ENCODE data around the gene BABAM1. TPM values are rescaled to one million over a fixed set of nuclear protein-coding genes. Genes with fewer than 3 reads are reported as not detected.

BABAM1 gene
- total and polyA plus RNA-seq, 9 of the 15 experiments (the other 6 are each of a cell fraction or from before 2014, with no cell fraction given) = 14.7 to 160 (median 113) TPM

DNA sequence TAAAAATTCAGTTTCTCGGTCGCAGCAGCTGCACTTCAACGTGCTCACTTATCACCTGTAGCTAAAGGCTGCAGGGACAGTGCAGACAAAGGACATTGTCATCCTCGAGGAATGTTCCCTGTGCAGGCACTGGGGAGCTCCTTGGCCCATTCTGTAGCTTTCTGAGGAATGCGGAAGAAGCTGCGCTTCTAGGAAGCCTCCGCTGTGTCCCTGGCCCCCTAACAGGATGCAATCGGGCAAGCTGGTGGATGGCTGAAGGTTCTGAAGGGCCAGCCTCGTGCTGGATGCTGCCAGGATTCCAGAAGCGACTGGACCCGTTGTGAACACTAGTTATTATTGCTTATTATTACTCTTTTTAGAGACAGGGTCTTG, 59.3 kb downstream of the BABAM1 start:
- no peak overlapping the region for H3K27ac ChIP-seq (ENCODE audit: extremely low read depth, low read depth, low read length)
- no peaks in the 10 kb centered on the region; the same call in 1 of the 2 replicates for H4K20me1 ChIP-seq (replicated peaks; ENCODE audit: control insufficient read depth, insufficient read depth, low read length)
- in situ Hi-C loops (cut with MboI) (no loop called here), intact Hi-C loops (cut with micrococcal nuclease) (no loop called here)
- H3K4me2 ChIP-seq (ENCODE audit: insufficient read depth, low read length) = no peak overlapping the region
- H3K9ac ChIP-seq (ENCODE audit: insufficient read depth in 1 of 2, low read depth in 2 of 2, low read length in 2 of 2) = no peak overlapping the region
- no peak for ATAC-seq
- no peaks in the 10 kb centered on the region for H3K79me2 ChIP-seq (ENCODE audit: control insufficient read depth, insufficient read depth, low read length)
- H3K4me1 ChIP-seq (replicated peaks in 1 of 2; ENCODE audit: control insufficient read depth in 2 of 2, insufficient read depth in 2 of 2, low read length in 2 of 2) = peaks cover 3 to 53% of the 10 kb centered on the region in 2 experiments; a peak in 4 of 5 replicates
- H3K9me3 ChIP-seq (replicated peaks; ENCODE audit: control insufficient read depth, insufficient read depth, low read depth, low read length) = no peaks in the 10 kb centered on the region
- no TSS peak for BruUV-seq (replicated peaks)
- H3K4me3 ChIP-seq = no peak overlapping the region
- CTCF ChIA-PET (ENCODE audit: low intra/inter-chr PET ratio) = no interaction called here
- FAIRE-seq = no peak
- POLR2A ChIA-PET = interaction anchor here (1.6 to 6.9 kb wide), 3 partner anchors 8 to 17 kb away, joined by 6 to 41 read pairs (median 9); partner anchors contain the start of genes ANO8 and DDA1
- peaks cover 4% of the 10 kb centered on the region for H3K9me1 ChIP-seq (ENCODE audit: control insufficient read depth, insufficient read depth, low read length)
- no peaks in the 10 kb centered on the region for H3K27me3 ChIP-seq (ENCODE audit: control insufficient read depth in 2 of 2, insufficient read depth in 2 of 2, low read length in 2 of 2)
- 68% methylated on average over 11 of the region's 11 CpGs for WGBS (ENCODE audit: insufficient coverage, low coverage, missing lambda C conversion rate)
- DNase-seq (ENCODE audit: extremely low read depth in 1 of 4, low spot score in 3 of 4) = no peak
- no peak overlapping the region for H2AFZ ChIP-seq (ENCODE audit: low read depth, low read length)
- H3K36me3 ChIP-seq (ENCODE audit: control insufficient read depth, insufficient read depth, low read length) = peaks cover 19% of the 10 kb centered on the region
- TF ChIP-seq CREBBP (IDR thresholded peaks at IDR 0.05; ENCODE audit: low read depth, low read length) = no peak
- no peak for TF ChIP-seq ZC3H11A (IDR thresholded peaks at IDR 0.05; ENCODE audit: low read depth, low read length)
- no peak for TF ChIP-seq ZNF316 (IDR thresholded peaks at IDR 0.05)
- TF ChIP-seq, protein P1, sequence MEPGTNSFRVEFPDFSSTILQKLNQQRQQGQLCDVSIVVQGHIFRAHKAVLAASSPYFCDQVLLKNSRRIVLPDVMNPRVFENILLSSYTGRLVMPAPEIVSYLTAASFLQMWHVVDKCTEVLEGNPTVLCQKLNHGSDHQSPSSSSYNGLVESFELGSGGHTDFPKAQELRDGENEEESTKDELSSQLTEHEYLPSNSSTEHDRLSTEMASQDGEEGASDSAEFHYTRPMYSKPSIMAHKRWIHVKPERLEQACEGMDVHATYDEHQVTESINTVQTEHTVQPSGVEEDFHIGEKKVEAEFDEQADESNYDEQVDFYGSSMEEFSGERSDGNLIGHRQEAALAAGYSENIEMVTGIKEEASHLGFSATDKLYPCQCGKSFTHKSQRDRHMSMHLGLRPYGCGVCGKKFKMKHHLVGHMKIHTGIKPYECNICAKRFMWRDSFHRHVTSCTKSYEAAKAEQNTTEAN (CRISPR knock-in tag; IDR thresholded peaks at IDR 0.05) = no peak
- no peak for TF ChIP-seq ZNF436 (CRISPR knock-in tag; IDR thresholded peaks at IDR 0.05)
- TF ChIP-seq EGR1 (conservative IDR thresholded peaks at IDR 0.05) = no peak
- no peak for TF ChIP-seq GABPB1 (CRISPR knock-in tag; IDR thresholded peaks at IDR 0.05)
- no peak for TF ChIP-seq CREB1 (IDR thresholded peaks at IDR 0.05)
- TF ChIP-seq CREB1 (CRISPR knock-in tag; IDR thresholded peaks at IDR 0.05) = no peak
- TF ChIP-seq TEAD2 (tag; IDR thresholded peaks at IDR 0.05) = no peak
- TF ChIP-seq, protein P2, sequence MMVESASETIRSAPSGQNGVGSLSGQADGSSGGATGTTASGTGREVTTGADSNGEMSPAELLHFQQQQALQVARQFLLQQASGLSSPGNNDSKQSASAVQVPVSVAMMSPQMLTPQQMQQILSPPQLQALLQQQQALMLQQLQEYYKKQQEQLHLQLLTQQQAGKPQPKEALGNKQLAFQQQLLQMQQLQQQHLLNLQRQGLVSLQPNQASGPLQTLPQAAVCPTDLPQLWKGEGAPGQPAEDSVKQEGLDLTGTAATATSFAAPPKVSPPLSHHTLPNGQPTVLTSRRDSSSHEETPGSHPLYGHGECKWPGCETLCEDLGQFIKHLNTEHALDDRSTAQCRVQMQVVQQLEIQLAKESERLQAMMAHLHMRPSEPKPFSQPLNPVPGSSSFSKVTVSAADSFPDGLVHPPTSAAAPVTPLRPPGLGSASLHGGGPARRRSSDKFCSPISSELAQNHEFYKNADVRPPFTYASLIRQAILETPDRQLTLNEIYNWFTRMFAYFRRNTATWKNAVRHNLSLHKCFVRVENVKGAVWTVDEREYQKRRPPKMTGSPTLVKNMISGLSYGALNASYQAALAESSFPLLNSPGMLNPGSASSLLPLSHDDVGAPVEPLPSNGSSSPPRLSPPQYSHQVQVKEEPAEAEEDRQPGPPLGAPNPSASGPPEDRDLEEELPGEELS (CRISPR knock-in tag; IDR thresholded peaks at IDR 0.05; ENCODE audit: borderline replicate concordance) = no peak
- no peak for TF ChIP-seq ESRRA (IDR thresholded peaks at IDR 0.05; ENCODE audit: borderline replicate concordance, low read depth)
- TF ChIP-seq NFIC (IDR thresholded peaks at IDR 0.05) = no peak
- no peak for TF ChIP-seq GATAD2B (IDR thresholded peaks at IDR 0.05; ENCODE audit: borderline replicate concordance)
- TF ChIP-seq, protein P3, sequence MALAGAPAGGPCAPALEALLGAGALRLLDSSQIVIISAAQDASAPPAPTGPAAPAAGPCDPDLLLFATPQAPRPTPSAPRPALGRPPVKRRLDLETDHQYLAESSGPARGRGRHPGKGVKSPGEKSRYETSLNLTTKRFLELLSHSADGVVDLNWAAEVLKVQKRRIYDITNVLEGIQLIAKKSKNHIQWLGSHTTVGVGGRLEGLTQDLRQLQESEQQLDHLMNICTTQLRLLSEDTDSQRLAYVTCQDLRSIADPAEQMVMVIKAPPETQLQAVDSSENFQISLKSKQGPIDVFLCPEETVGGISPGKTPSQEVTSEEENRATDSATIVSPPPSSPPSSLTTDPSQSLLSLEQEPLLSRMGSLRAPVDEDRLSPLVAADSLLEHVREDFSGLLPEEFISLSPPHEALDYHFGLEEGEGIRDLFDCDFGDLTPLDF (CRISPR knock-in tag; IDR thresholded peaks at IDR 0.05) = no peak
- no peak for TF ChIP-seq KDM1A (IDR thresholded peaks at IDR 0.05)
- no peak for TF ChIP-seq ZZZ3 (IDR thresholded peaks at IDR 0.05)
- no peak for TF ChIP-seq ZKSCAN1 (IDR thresholded peaks at IDR 0.05; ENCODE audit: low read depth, low read length)

All from K562 (cell line).